ENCODE data around the gene A1CF.

GRCh38 chr10:50908366-50908765 is 22.9 kb upstream of the A1CF start:
- no peak for TF ChIP-seq CTCF (IDR thresholded peaks at IDR 0.05; ENCODE audit: insufficient read depth, low read depth, low read length)
- no peak for TF ChIP-seq EZH2 (IDR thresholded peaks at IDR 0.05; ENCODE audit: insufficient read depth, low read length)

Data from astrocyte (in vitro differentiated cells and primary cell).